KMS-11 (cell line): ENCODE measurements around the gene FBN1.

Experiments used
- H2AFZ ChIP-seq: fragments of 200-600 bp; sonication (generic); 2 replicates; pipeline ENCODE4 v1.6.1; 2016; ENCODE audit warnings: antibody characterized with exemption, mixed run types, low read depth
- H3K27ac ChIP-seq: fragments of 200-600 bp; sonication (generic); 2 replicates; pipeline ENCODE4 v1.6.1; 2016; ENCODE audit warnings: mild to moderate bottlenecking, mixed run types
- H3K27me3 ChIP-seq: fragments of 200-600 bp; sonication (generic); 2 replicates; pipeline ENCODE4 v1.6.1; 2017; ENCODE audit warnings: mild to moderate bottlenecking, low read depth, mixed run types, moderate library complexity; ENCODE audit not compliant: insufficient read depth
- H3K36me3 ChIP-seq: fragments of 200-600 bp; sonication (generic); 2 replicates; pipeline ENCODE4 v1.6.1; 2017; ENCODE audit warnings: mild to moderate bottlenecking, mixed run types; ENCODE audit not compliant: insufficient read depth
- H3K4me1 ChIP-seq: fragments of 200-600 bp; sonication (generic); 2 replicates; pipeline ENCODE4 v1.6.1; 2016; ENCODE audit warnings: mild to moderate bottlenecking, low read depth, mixed run types; ENCODE audit not compliant: poor library complexity, severe bottlenecking
- H3K4me2 ChIP-seq: fragments of 200-600 bp; sonication (generic); 2 replicates; pipeline ENCODE4 v1.7.0; 2016; ENCODE audit warnings: mild to moderate bottlenecking, mixed run types
- H3K4me3 ChIP-seq: fragments of 200-600 bp; sonication (generic); IDR thresholded peaks from 2 replicates; pipeline ENCODE4 v1.6.1; 2017; ENCODE audit warnings: low read depth, low read length, mixed read lengths; ENCODE audit not compliant: insufficient read depth
- H3K79me2 ChIP-seq: fragments of 200-600 bp; sonication (generic); 2 replicates; pipeline ENCODE4 v1.6.1; 2016; ENCODE audit warnings: low read depth, mixed run types; ENCODE audit not compliant: insufficient read depth
- H3K9ac ChIP-seq: fragments of 200-600 bp; sonication (generic); 2 replicates; pipeline ENCODE4 v1.6.1; 2016; ENCODE audit warnings: mild to moderate bottlenecking, mixed run types
- H4K20me1 ChIP-seq: fragments of 200-600 bp; sonication (generic); 2 replicates; pipeline ENCODE4 v1.6.1; 2016; ENCODE audit warnings: mild to moderate bottlenecking, mixed run types; ENCODE audit not compliant: insufficient read depth
- CTCF ChIP-seq: fragments of 200-600 bp; sonication (generic); conservative IDR thresholded peaks from 2 replicates; pipeline ENCODE4 v1.6.1; 2017; ENCODE audit warnings: low read depth, mild to moderate bottlenecking, antibody characterized with exemption, low read length, moderate library complexity, mixed read lengths

Gene FBN1

GRCh38 chr15:48380198-48380597 lies 265.3 kb downstream of the FBN1 start:
- H2AFZ ChIP-seq: no peak overlapping the region
- no peak for TF ChIP-seq CTCF
- H3K27ac ChIP-seq: no peak overlapping the region

GRCh38 chr15:48375767-48376166 lies 269.7 kb downstream of the FBN1 start:
- Histone ChIP-seq H3K36me3 (no peaks in the 10 kb centered on the region), H3K4me1 (peaks cover 4% of the 10 kb centered on the region), H3K79me2 (no peaks in the 10 kb centered on the region), H3K4me3 (no peak overlapping the region), H3K27me3 (no peaks in the 10 kb centered on the region), H3K27ac (no peak overlapping the region), H3K4me2 (no peak overlapping the region), H3K9ac (no peak overlapping the region), H4K20me1 (no peaks in the 10 kb centered on the region), H2AFZ (no peak overlapping the region)
- TF ChIP-seq CTCF: no peak

More at GRCh38 chr15:48380198-48380597, 265.3 kb downstream of the FBN1 start:
- Histone ChIP-seq H4K20me1 (no peaks in the 10 kb centered on the region), H3K4me2 (no peak overlapping the region), H3K79me2 (no peaks in the 10 kb centered on the region), H3K9ac (no peak overlapping the region), H3K4me3 (no peak overlapping the region), H3K4me1 (no peaks in the 10 kb centered on the region), H3K36me3 (no peaks in the 10 kb centered on the region), H3K27me3 (no peaks in the 10 kb centered on the region)

GRCh38 chr15:48374472-48374871 lies 271.0 kb downstream of the FBN1 start:
- Histone ChIP-seq H3K79me2 (no peaks in the 10 kb centered on the region), H2AFZ (no peak overlapping the region), H4K20me1 (no peaks in the 10 kb centered on the region), H3K4me1 (peaks cover 11% of the 10 kb centered on the region), H3K36me3 (no peaks in the 10 kb centered on the region), H3K9ac (no peak overlapping the region), H3K4me2 (no peak overlapping the region), H3K27me3 (no peaks in the 10 kb centered on the region), H3K4me3 (no peak overlapping the region), H3K27ac (no peak overlapping the region)
- TF ChIP-seq CTCF: no peak

GRCh38 chr15:48373821-48374451 lies 271.6 kb downstream of the FBN1 start:
- H3K9ac ChIP-seq: no peak overlapping the region
- H3K36me3 ChIP-seq: no peaks in the 10 kb centered on the region
- H3K27ac ChIP-seq: no peak overlapping the region
- H4K20me1 ChIP-seq: no peaks in the 10 kb centered on the region
- H3K27me3 ChIP-seq: no peaks in the 10 kb centered on the region
- H3K4me3 ChIP-seq: no peak overlapping the region
- no peak overlapping the region for H3K4me2 ChIP-seq
- no peak overlapping the region for H2AFZ ChIP-seq
- no peaks in the 10 kb centered on the region for H3K79me2 ChIP-seq
- H3K4me1 ChIP-seq: peaks cover 11% of the 10 kb centered on the region
- TF ChIP-seq CTCF: no peak
